IPS-NIHi7 (cell line): ENCODE data around the gene ELMO1.
A peak's percentile ranks its signal among the peaks of the same experiment; 100 is the strongest.
"Not testable (repeated sequence)": the region's sequence is repeated elsewhere in the genome, so short reads cannot be mapped to it uniquely, and the experiment has no call there.

ENCODE experiments used
- DNase-seq: peaks from one replicate; pipeline ENCODE4 v3.0.0; 2012; ENCODE audit warnings: mixed read lengths; ENCODE audit errors: extremely low spot score

ELMO1 gene

GRCh38 chr7:37141742-37142141, 306.9 kb downstream of the ELMO1 start:
- no peak for DNase-seq

GRCh38 chr7:37133902-37134301, 314.8 kb downstream of the ELMO1 start:
- not testable (repeated sequence) for DNase-seq

GRCh38 chr7:37131855-37132254, 316.8 kb downstream of the ELMO1 start:
- no peak for DNase-seq

GRCh38 chr7:37129035-37129425, 319.6 kb downstream of the ELMO1 start:
- DNase-seq: no peak

GRCh38 chr7:37128327-37129034, 320.2 kb downstream of the ELMO1 start:
- DNase-seq: no peak

GRCh38 chr7:37119296-37119860, 329.3 kb downstream of the ELMO1 start:
- DNase-seq: no peak

GRCh38 chr7:37118004-37118403, 330.7 kb downstream of the ELMO1 start:
- DNase-seq: no peak

GRCh38 chr7:37117292-37117691, 331.4 kb downstream of the ELMO1 start:
- peak; percentile 81 for DNase-seq

GRCh38 chr7:37116093-37116701, 332.5 kb downstream of the ELMO1 start:
- no peak for DNase-seq

GRCh38 chr7:37113661-37114355, 334.9 kb downstream of the ELMO1 start:
- peak; percentile 6 for DNase-seq

GRCh38 chr7:37112876-37113275, 335.8 kb downstream of the ELMO1 start:
- DNase-seq: no peak

- no peak for DNase-seq
Measured at GRCh38 chr7:37112218-37112617, 336.4 kb downstream of the ELMO1 start.

- no peak for DNase-seq
Measured at GRCh38 chr7:37111459-37111858, 337.2 kb downstream of the ELMO1 start.

GRCh38 chr7:37110660-37111424, 337.8 kb downstream of the ELMO1 start:
- no peak for DNase-seq

- peak; percentile 48 for DNase-seq
Measured at GRCh38 chr7:37109843-37110242, 338.8 kb downstream of the ELMO1 start.

GRCh38 chr7:37109016-37109683, 339.5 kb downstream of the ELMO1 start:
- no peak for DNase-seq

- no peak for DNase-seq
Measured at GRCh38 chr7:37108615-37109014, 340.0 kb downstream of the ELMO1 start.

GRCh38 chr7:37107047-37107750, 341.5 kb downstream of the ELMO1 start:
- no peak for DNase-seq

GRCh38 chr7:37105762-37106161, 342.9 kb downstream of the ELMO1 start:
- DNase-seq: no peak

- DNase-seq: no peak
Measured at GRCh38 chr7:37104822-37105518, 343.7 kb downstream of the ELMO1 start.
